Measurements from ENCODE around the gene C22orf23. TPM values are rescaled to one million over a fixed set of nuclear protein-coding genes. Genes with fewer than 3 reads are reported as not detected.

Gene C22orf23
- total RNA-seq, 1 experiment from 2014 or later: 0.47 TPM

DNA sequence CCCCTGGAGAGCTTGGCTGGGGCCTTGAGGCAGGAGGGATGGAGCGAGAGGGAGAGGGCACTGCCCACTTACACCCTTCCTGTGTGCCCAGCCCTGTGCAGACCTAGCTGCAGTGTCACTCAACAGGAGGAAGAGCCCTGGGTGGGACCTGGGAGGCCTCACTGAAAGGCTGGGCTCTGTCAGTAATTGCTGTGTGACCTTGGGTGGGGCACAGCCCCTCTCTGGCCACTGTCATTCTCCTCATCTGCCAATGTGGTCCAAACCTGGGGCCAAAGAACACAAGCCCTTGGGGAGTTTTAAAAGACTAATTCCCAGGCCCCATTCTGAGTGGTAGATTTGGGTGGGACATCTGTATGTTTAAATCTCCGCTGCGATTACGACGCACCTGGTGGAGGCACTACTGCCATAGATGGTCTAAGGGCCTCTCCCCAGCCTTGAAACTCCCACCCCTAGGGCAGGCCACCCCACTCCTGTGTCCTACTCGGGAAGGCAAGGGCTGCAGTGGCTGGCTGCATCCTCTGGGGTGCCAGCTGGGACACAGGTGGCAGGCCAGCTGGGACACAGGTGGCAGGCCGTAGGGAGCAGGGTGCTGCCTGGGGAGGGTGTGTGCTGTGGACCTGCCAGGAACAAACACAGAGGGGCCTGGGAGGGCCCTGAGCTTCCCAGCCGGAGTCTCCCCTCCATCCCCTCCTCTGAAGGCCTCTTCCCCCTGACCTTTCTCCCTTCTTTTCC lies 43.3 kb upstream of the C22orf23 start:
- H2AFZ ChIP-seq (ENCODE audit: low read depth, low read length, poor library complexity, severe bottlenecking): no peak overlapping the region
- intact Hi-C loops (cut with micrococcal nuclease): no loop called here
- no peaks in the 10 kb centered on the region for H3K9me3 ChIP-seq (ENCODE audit: control insufficient read depth in 1 of 2, insufficient read depth in 1 of 2, low read depth in 1 of 2, low read length in 2 of 2)
- RAD21 ChIA-PET (ENCODE audit: low non-redundant PET in 1 of 2, low total read pairs in 2 of 2, uncharacterized antibody in 2 of 2, unreplicated experiment in 2 of 2): no interaction called here
- H3K4me1 ChIP-seq (ENCODE audit: control insufficient read depth in 1 of 2, insufficient read depth in 2 of 2, low read length in 2 of 2): peaks cover 20 to 43% of the 10 kb centered on the region in 2 experiments
- H3K4me3 ChIP-seq (replicated peaks in 1 of 2; ENCODE audit: low read depth in 1 of 2, low read length in 2 of 2): no peak overlapping the region
- no peaks in the 10 kb centered on the region for H3K79me2 ChIP-seq (ENCODE audit: insufficient read depth, low read length)
- TF ChIP-seq POLR2AphosphoS5 (IDR thresholded peaks at IDR 0.05; ENCODE audit: low read depth, low read length) (no peak), CTCF (IDR thresholded peaks at IDR 0.05 in 2 of 3, conservative IDR thresholded peaks at IDR 0.05 in 1 of 3; ENCODE audit: borderline replicate concordance in 1 of 3, insufficient read depth in 1 of 3, low read depth in 2 of 3, low read length in 2 of 3) (peak in 2 of 3 experiments; percentile 27 to 43; a peak in 3 of 6 replicates)
- TF ChIP-seq, protein P1, sequence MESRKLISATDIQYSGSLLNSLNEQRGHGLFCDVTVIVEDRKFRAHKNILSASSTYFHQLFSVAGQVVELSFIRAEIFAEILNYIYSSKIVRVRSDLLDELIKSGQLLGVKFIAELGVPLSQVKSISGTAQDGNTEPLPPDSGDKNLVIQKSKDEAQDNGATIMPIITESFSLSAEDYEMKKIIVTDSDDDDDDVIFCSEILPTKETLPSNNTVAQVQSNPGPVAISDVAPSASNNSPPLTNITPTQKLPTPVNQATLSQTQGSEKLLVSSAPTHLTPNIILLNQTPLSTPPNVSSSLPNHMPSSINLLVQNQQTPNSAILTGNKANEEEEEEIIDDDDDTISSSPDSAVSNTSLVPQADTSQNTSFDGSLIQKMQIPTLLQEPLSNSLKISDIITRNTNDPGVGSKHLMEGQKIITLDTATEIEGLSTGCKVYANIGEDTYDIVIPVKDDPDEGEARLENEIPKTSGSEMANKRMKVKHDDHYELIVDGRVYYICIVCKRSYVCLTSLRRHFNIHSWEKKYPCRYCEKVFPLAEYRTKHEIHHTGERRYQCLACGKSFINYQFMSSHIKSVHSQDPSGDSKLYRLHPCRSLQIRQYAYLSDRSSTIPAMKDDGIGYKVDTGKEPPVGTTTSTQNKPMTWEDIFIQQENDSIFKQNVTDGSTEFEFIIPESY (IDR thresholded peaks at IDR 0.05; ENCODE audit: extremely low read depth, insufficient replicate concordance, low read length): no peak
- H3K9ac ChIP-seq (ENCODE audit: low read length): no peak overlapping the region
- H3K36me3 ChIP-seq (ENCODE audit: control insufficient read depth in 1 of 2, insufficient read depth in 2 of 2, low read length in 2 of 2): no peaks in the 10 kb centered on the region
- CTCF ChIA-PET: no interaction called here
- no peak overlapping the region for H3K27ac ChIP-seq (ENCODE audit: low read depth, low read length)
- no TSS peak for BruUV-seq (replicated peaks)
- H3K9me2 ChIP-seq (ENCODE audit: insufficient read depth): no peaks in the 10 kb centered on the region
- peak overlapping the region; percentile 12; the same call in 1 of the 2 replicates for H3K4me2 ChIP-seq (ENCODE audit: low read length)
- ATAC-seq: peak; percentile 46; the same call in 1 of the 2 replicates
- DNase-seq (ENCODE audit: low read depth, low spot score): no peak
- H3K27me3 ChIP-seq (ENCODE audit: insufficient read depth, low read length): no peaks in the 10 kb centered on the region
- H4K20me1 ChIP-seq (ENCODE audit: insufficient read depth): no peaks in the 10 kb centered on the region
- POLR2A ChIA-PET: no interaction called here
